Keratinocyte (primary cell): ENCODE data around the gene MGLL. TPM values are rescaled to one million over a fixed set of nuclear protein-coding genes. Genes with fewer than 3 reads are reported as not detected.

ENCODE experiments used
- DNase-seq: peaks from one replicate; pipeline ENCODE4 v3.0.0-alpha.2; 2011; ENCODE audit warnings: low read depth, missing footprints, low spot score
- FAIRE-seq: peaks from 2 replicates; lab custom pipeline; 2011; peaks lifted over from hg19 to GRCh38; lab: Jason Lieb, UNC
- H2AFZ ChIP-seq: 2 replicates; pipeline ENCODE4 v1.6.0; 2012; ENCODE audit warnings: low read length, control low read depth, inconsistent platforms; ENCODE audit not compliant: control insufficient read depth
- H3K27ac ChIP-seq: 2 replicates; pipeline ENCODE4 v1.5.1; 2011; ENCODE audit warnings: low read length; ENCODE audit not compliant: control insufficient read depth, insufficient read depth
- H3K27me3 ChIP-seq: 3 replicates; pipeline ENCODE4 v1.6.0; 2011; ENCODE audit warnings: low read length; ENCODE audit not compliant: control insufficient read depth, insufficient read depth; ENCODE audit errors: extremely low read depth
- H3K36me3 ChIP-seq, 2 experiments: 2 replicates in 1 of 2; 3 replicates in 1 of 2; pipeline ENCODE4 v1.5.1; 2011; ENCODE audit warnings: low read length in 2 of 2, mild to moderate bottlenecking in 1 of 2; ENCODE audit not compliant: control insufficient read depth in 2 of 2, insufficient read depth in 2 of 2; ENCODE audit errors: extremely low read depth in 1 of 2
- H3K4me1 ChIP-seq: 3 replicates; pipeline ENCODE4 v1.5.1; 2011; ENCODE audit warnings: low read length; ENCODE audit not compliant: control insufficient read depth, insufficient read depth; ENCODE audit errors: extremely low read depth
- H3K4me2 ChIP-seq: 3 replicates; pipeline ENCODE4 v1.6.0; 2011; ENCODE audit warnings: low read depth, low read length; ENCODE audit not compliant: control insufficient read depth, insufficient read depth; ENCODE audit errors: extremely low read depth
- H3K4me3 ChIP-seq, 3 experiments: fragments of 200-600 bp in 1 of 3; sonication (generic) in 1 of 3; 2 replicates in 2 of 3; 3 replicates in 1 of 3; pipeline ENCODE4 v1.5.1; 2011 to 2016; ENCODE audit warnings: low read length in 3 of 3, mild to moderate bottlenecking in 3 of 3, control low read depth in 2 of 3, inconsistent platforms in 1 of 3, low read depth in 1 of 3, mixed read lengths in 1 of 3, mixed run types in 1 of 3, moderate library complexity in 1 of 3; ENCODE audit not compliant: control insufficient read depth in 2 of 3, insufficient read depth in 2 of 3; ENCODE audit errors: extremely low read depth in 1 of 3
- H3K79me2 ChIP-seq: 2 replicates; pipeline ENCODE4 v1.6.0; 2012; ENCODE audit warnings: low read length; ENCODE audit not compliant: control insufficient read depth, insufficient read depth
- H3K9ac ChIP-seq: 3 replicates; pipeline ENCODE4 v1.6.0; 2011; ENCODE audit warnings: low read length; ENCODE audit not compliant: control insufficient read depth, insufficient read depth; ENCODE audit errors: extremely low read depth
- H3K9me1 ChIP-seq: 3 replicates; pipeline ENCODE4 v1.6.0; 2011; ENCODE audit warnings: low read length; ENCODE audit not compliant: control insufficient read depth, insufficient read depth; ENCODE audit errors: extremely low read depth
- H3K9me3 ChIP-seq: 2 replicates; pipeline ENCODE4 v1.5.1; 2012; ENCODE audit warnings: low read depth, low read length; ENCODE audit not compliant: control insufficient read depth
- H4K20me1 ChIP-seq: 3 replicates; pipeline ENCODE4 v1.6.0; 2011; ENCODE audit warnings: low read length; ENCODE audit not compliant: control insufficient read depth, insufficient read depth; ENCODE audit errors: extremely low read depth
- CTCF ChIP-seq, 3 experiments: IDR thresholded peaks in 1 of 3; conservative IDR thresholded peaks in 1 of 3; optimal IDR thresholded peaks in 1 of 3; 2 replicates in 2 of 3; 3 replicates in 1 of 3; pipeline versions ENCODE3 to v1.5.1; 2011; ENCODE audit warnings: low read length in 3 of 3, mild to moderate bottlenecking in 3 of 3, moderate library complexity in 2 of 3, control low read depth in 1 of 3, inconsistent platforms in 1 of 3; ENCODE audit not compliant: insufficient read depth in 2 of 3; ENCODE audit errors: extremely low read depth in 1 of 3
- EZH2 ChIP-seq: IDR thresholded peaks from one replicate; pipeline ENCODE4 v1.6.1; 2012; ENCODE audit warnings: inconsistent platforms, mild to moderate bottlenecking, low read length, moderate library complexity
- dilution Hi-C: fragments of 300-500 bp; cut with MboI; formaldehyde crosslinking; loops from one replicate; pipeline ENCODE4 v1.7.0; 2020; ENCODE audit warnings: low sequenced_read_pairs; ENCODE audit not compliant: extremely low pct_ligation_motif_present
- polyA plus RNA-seq, 5 experiments: library from polyadenylated mRNA; depleted of rRNA in 3 of 5; stranded (reverse) in 3 of 5; stranded (forward) in 1 of 5; unstranded in 1 of 5; fragments of >200 nt; gene quantifications; 1 replicate in 1 of 5; 2 replicates in 3 of 5; 3 replicates in 1 of 5; pipeline versions ENCODE4 v1.2.1 to v1.2.3, GENCODE V29; 2011 to 2012; ENCODE audit warnings: missing spikeins in 2 of 5, low read depth in 1 of 5, low replicate concordance in 1 of 5

Gene MGLL
- polyA plus RNA-seq, 1 donor (not counting 4 experiments of a cell fraction or from before 2014, with no cell fraction given) = 17.8 TPM

- no peak for FAIRE-seq
- H3K27ac ChIP-seq = no peak overlapping the region
- no peak overlapping the region for H3K9ac ChIP-seq
- H3K9me3 ChIP-seq = no peaks in the 10 kb centered on the region
- no peaks in the 10 kb centered on the region for H4K20me1 ChIP-seq
- no peak for TF ChIP-seq EZH2
- TF ChIP-seq CTCF (optimal IDR thresholded peaks at IDR 0.05 in 1 of 3, IDR thresholded peaks at IDR 0.05 in 1 of 3, conservative IDR thresholded peaks at IDR 0.05 in 1 of 3; ENCODE audit: extremely low read depth in 1 of 3, insufficient read depth in 2 of 3, low read length in 3 of 3) = no peak
- no peak overlapping the region for H3K4me2 ChIP-seq
- no peak overlapping the region for H3K4me3 ChIP-seq
- no peak for DNase-seq
- H3K9me1 ChIP-seq = no peaks in the 10 kb centered on the region
- H3K27me3 ChIP-seq = peaks cover 7% of the 10 kb centered on the region
- no peak overlapping the region for H2AFZ ChIP-seq
- no peaks in the 10 kb centered on the region for H3K4me1 ChIP-seq
- dilution Hi-C loops = no loop called here
- H3K79me2 ChIP-seq = no peaks in the 10 kb centered on the region
- H3K36me3 ChIP-seq = no peaks in the 10 kb centered on the region
Measured at GRCh38 chr3:127859730-127860129, 37.4 kb upstream of the MGLL start.

- Histone ChIP-seq H4K20me1 (no peaks in the 10 kb centered on the region), H3K9ac (no peak overlapping the region), H3K4me1 (no peaks in the 10 kb centered on the region), H3K79me2 (no peaks in the 10 kb centered on the region), H3K27ac (no peak overlapping the region), H3K9me3 (no peaks in the 10 kb centered on the region), H3K4me3 (no peak overlapping the region), H3K27me3 (peaks cover 7% of the 10 kb centered on the region), H3K4me2 (no peak overlapping the region), H3K9me1 (no peaks in the 10 kb centered on the region), H2AFZ (no peak overlapping the region), H3K36me3 (no peaks in the 10 kb centered on the region)
- dilution Hi-C loops = no loop called here
- TF ChIP-seq EZH2 (no peak), CTCF (optimal IDR thresholded peaks at IDR 0.05 in 1 of 3, IDR thresholded peaks at IDR 0.05 in 1 of 3, conservative IDR thresholded peaks at IDR 0.05 in 1 of 3; ENCODE audit: extremely low read depth in 1 of 3, insufficient read depth in 2 of 3, low read length in 3 of 3) (no peak)
- DNase-seq = no peak
- no peak for FAIRE-seq
Measured at GRCh38 chr3:127858937-127859336, 36.6 kb upstream of the MGLL start.
